HG02885 (cell line): ENCODE measurements around the gene ANKRD35.
"Not testable (repeated sequence)": the region's sequence is repeated elsewhere in the genome, so short reads cannot be mapped to it uniquely, and the experiment has no call there.

Experiments used
- ATAC-seq: cut with Tn5 transposase; IDR thresholded peaks from one replicate; pipeline ENCODE4 v1.9.1; 2021; ENCODE audit warnings: mild to moderate bottlenecking; ENCODE audit not compliant: unreplicated experiment, poor library complexity

ANKRD35 gene

DNA sequence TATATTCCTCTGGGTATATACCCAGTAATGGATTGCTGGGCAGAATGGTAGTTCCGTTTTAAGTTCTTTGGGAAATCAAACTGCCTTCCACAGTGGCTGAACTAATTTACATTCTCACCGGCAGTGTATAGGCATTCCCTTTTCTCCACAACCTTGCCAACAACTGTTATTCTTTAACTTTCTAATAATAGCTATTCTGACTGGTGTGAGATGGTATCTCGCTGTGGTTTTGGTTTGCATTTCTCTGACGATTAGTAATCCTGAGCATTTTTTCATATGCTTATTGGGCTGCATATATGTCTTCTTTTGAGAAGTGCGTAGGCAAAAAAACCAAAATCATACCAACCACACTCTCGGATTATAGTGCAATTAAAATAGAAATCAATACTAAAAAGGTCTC, 67.6 kb downstream of the ANKRD35 start:
- not testable (repeated sequence) for ATAC-seq
